ENCODE data around the gene CD9.

The CD9 gene

DNA sequence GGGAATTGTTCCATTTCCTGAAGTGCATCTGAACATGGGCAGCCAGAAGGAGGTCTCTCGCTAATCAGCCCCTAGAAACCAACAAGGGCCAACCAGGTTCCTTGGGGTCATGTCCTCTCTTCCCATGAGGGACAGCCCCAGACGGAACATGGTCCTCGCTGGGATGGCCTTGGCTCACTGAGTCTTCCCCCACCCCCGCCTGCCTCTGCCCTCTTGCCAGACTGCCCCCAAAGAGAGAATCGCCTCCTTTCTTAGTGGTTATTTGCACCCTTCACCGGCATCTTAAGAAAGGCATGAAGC, 36.4 kb downstream of the CD9 start:
- TF ChIP-seq, protein P1, sequence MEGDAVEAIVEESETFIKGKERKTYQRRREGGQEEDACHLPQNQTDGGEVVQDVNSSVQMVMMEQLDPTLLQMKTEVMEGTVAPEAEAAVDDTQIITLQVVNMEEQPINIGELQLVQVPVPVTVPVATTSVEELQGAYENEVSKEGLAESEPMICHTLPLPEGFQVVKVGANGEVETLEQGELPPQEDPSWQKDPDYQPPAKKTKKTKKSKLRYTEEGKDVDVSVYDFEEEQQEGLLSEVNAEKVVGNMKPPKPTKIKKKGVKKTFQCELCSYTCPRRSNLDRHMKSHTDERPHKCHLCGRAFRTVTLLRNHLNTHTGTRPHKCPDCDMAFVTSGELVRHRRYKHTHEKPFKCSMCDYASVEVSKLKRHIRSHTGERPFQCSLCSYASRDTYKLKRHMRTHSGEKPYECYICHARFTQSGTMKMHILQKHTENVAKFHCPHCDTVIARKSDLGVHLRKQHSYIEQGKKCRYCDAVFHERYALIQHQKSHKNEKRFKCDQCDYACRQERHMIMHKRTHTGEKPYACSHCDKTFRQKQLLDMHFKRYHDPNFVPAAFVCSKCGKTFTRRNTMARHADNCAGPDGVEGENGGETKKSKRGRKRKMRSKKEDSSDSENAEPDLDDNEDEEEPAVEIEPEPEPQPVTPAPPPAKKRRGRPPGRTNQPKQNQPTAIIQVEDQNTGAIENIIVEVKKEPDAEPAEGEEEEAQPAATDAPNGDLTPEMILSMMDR (IDR thresholded peaks at IDR 0.05; ENCODE audit: control extremely low read depth, extremely low read depth, low read depth, missing control alignments), result no peak
- CTCF ChIA-PET, result no interaction called here
- POLR2A ChIA-PET, result no interaction called here
- no peak for DNase-seq (ENCODE audit: extremely low spot score)

GRCh38 chr12:6237830-6238229, 37.6 kb downstream of the CD9 start:
- TF ChIP-seq, protein P1 (IDR thresholded peaks at IDR 0.05; ENCODE audit: control extremely low read depth, extremely low read depth, low read depth, missing control alignments), result no peak
- POLR2A ChIA-PET, result no interaction called here
- CTCF ChIA-PET, result interaction anchor here (1.0 to 1.6 kb wide), 2 partner anchors 11 to 48 kb away, joined by 3 read pairs; no protein-coding TSS in a partner anchor
- no peak for DNase-seq (ENCODE audit: extremely low spot score)

DNA sequence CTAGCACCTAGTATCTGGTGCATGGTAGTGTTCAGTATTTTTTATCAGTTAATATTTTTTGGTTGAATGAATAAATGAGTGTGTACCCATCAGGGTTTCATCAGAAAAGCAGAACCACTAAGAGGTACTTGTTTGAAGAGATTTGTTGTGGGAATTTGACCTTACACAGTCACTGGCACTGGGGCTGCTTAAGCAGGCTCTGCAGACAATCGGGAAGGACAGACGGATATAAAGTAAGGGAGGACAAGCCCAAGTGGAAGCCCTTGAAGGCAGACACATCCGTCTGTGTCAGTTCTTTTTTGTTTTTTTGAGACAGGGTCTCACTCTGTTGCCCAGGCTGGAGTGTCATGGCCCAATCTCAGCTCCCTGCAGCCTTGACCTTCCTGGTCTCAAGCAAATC, 38.7 kb downstream of the CD9 start:
- no peak for DNase-seq (ENCODE audit: extremely low spot score)
- POLR2A ChIA-PET, result no interaction called here
- CTCF ChIA-PET, result interaction anchor here (1.6 kb wide), 1 partner anchor 10 kb away, joined by 3 read pairs; no protein-coding TSS in a partner anchor
- TF ChIP-seq, protein P1 (IDR thresholded peaks at IDR 0.05; ENCODE audit: control extremely low read depth, extremely low read depth, low read depth, missing control alignments), result no peak

- TF ChIP-seq, protein P1 (IDR thresholded peaks at IDR 0.05; ENCODE audit: control extremely low read depth, extremely low read depth, low read depth, missing control alignments), result no peak
- CTCF ChIA-PET, result no interaction called here
- DNase-seq (ENCODE audit: extremely low spot score), result no peak
- POLR2A ChIA-PET, result no interaction called here
Measured at GRCh38 chr12:6241495-6241894, 41.3 kb downstream of the CD9 start.

DNA sequence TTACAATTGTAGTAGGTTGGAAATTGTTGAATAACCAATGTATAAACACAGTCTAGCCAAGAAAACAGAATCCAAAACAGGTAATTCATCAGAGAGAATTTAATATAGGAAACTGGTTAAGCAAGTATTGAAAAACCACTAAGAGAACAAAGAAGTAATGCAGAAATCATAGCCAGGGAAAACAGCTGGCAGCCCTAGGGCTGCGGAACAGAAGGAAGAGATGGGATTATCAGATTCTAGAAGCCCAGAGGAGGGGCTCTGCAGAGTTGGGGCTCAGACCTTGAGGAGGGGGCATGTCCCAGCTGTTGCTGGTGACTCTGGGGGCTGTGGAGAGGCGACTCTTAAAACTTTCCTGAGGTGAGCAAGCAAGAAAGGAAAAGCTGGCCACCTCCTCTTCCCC, 49.4 kb downstream of the CD9 start:
- POLR2A ChIA-PET, result no interaction called here
- TF ChIP-seq, protein P1 (IDR thresholded peaks at IDR 0.05; ENCODE audit: control extremely low read depth, extremely low read depth, low read depth, missing control alignments), result no peak

DNA sequence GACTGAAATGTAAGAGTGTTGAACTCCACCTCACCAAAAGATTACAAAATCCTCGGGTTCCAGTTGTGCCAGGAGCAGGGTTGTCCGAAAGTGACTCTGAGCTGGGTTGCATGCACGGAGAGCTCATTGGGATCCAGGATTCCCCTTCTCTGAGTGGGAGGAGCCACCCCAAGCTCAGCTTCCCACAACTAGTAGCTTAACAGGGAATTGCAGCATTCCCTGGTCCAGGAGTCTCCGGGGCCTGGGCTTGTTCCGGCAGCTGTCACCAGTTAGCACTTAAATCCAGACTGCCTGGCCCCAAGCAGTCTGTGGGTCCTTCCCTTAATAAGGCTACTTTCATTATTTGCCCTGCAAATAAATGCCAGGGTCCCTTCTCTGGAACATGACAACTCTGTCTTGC, 50.1 kb downstream of the CD9 start:
- CTCF ChIA-PET, result interaction anchor here (1.4 to 1.6 kb wide), 3 partner anchors 21 to 48 kb away, joined by 4 to 7 read pairs (median 4); no protein-coding TSS in a partner anchor
- POLR2A ChIA-PET, result no interaction called here
- TF ChIP-seq, protein P1 (IDR thresholded peaks at IDR 0.05; ENCODE audit: control extremely low read depth, extremely low read depth, low read depth, missing control alignments), result no peak
- no peak for DNase-seq (ENCODE audit: extremely low spot score)

More for the DNA sequence above, 49.4 kb downstream of the CD9 start:
- DNase-seq (ENCODE audit: extremely low spot score), result no peak
- CTCF ChIA-PET, result interaction anchor here (1.4 to 1.6 kb wide), 3 partner anchors 20 to 47 kb away, joined by 4 to 7 read pairs (median 4); no protein-coding TSS in a partner anchor

GRCh38 chr12:6253278-6253677, 53.1 kb downstream of the CD9 start:
- TF ChIP-seq, protein P1 (IDR thresholded peaks at IDR 0.05; ENCODE audit: control extremely low read depth, extremely low read depth, low read depth, missing control alignments), result no peak
- CTCF ChIA-PET, result no interaction called here
- DNase-seq (ENCODE audit: extremely low spot score), result no peak
- POLR2A ChIA-PET, result no interaction called here
